Heart right ventricle (tissue), 16 donors: ENCODE data around the gene SARM1. TPM values are rescaled to one million over a fixed set of nuclear protein-coding genes. Genes with fewer than 3 reads are reported as not detected.
"Not testable (repeated sequence)": the region's sequence is repeated elsewhere in the genome, so short reads cannot be mapped to it uniquely, and the experiment has no call there.

Experiments used
- ATAC-seq, 8 donors: fragments of 200-7000 bp; cut with Tn5 transposase; one replicate each; pipeline ENCODE4 v1.9.1; 2020; ENCODE audit warnings: mild to moderate bottlenecking in 8 of 8, moderate library complexity in 8 of 8, moderate number of reproducible peaks in 1 of 8
- DNase-seq, 2 donors: peaks; one replicate each; pipeline ENCODE4 v3.0.0-alpha.2; 2020
- H3K27ac ChIP-seq, 10 donors: fragments of 200-600 bp; sonication (generic) in 2 of 10; one replicate each; pipeline versions ENCODE4 v1.5.0 to v1.8.0; 2020 to 2022; ENCODE audit warnings: mild to moderate bottlenecking in 3 of 10
- H3K27me3 ChIP-seq, 7 donors: fragments of 200-600 bp; one replicate each; pipeline ENCODE4 v1.8.0; 2021 to 2022; ENCODE audit warnings: mild to moderate bottlenecking in 2 of 7
- H3K36me3 ChIP-seq, 9 donors: fragments of 200-600 bp; sonication (generic) in 1 of 9; one replicate each; pipeline versions ENCODE4 v1.5.0 to v1.8.0; 2020 to 2022; ENCODE audit warnings: mild to moderate bottlenecking in 2 of 9
- H3K4me1 ChIP-seq, 9 donors: fragments of 200-600 bp; sonication (generic) in 1 of 9; one replicate each; pipeline versions ENCODE4 v1.5.0 to v1.8.0; 2020 to 2022; ENCODE audit warnings: mild to moderate bottlenecking in 4 of 9
- H3K4me3 ChIP-seq, 10 donors: fragments of 200-600 bp; sonication (generic) in 2 of 10; one replicate each; pipeline versions ENCODE4 v1.5.0 to v1.8.0; 2020 to 2022; ENCODE audit warnings: mild to moderate bottlenecking in 7 of 10, moderate library complexity in 2 of 10
- H3K9me3 ChIP-seq, 11 donors: fragments of 200-600 bp in 10 of 11; sonication (generic) in 2 of 11; one replicate each; pipeline versions ENCODE4 v1.5.0 to v1.8.0; 2013 to 2022; ENCODE audit warnings: mild to moderate bottlenecking in 2 of 11, control low read depth in 1 of 11, moderate library complexity in 1 of 11
- CTCF ChIP-seq, 9 donors: fragments of 200-600 bp; sonication (generic) in 2 of 9; IDR thresholded peaks; one replicate each; pipeline versions ENCODE4 v1.5.0 to v1.8.0; 2021 to 2022; ENCODE audit warnings: antibody characterized with exemption in 9 of 9, mild to moderate bottlenecking in 5 of 9, moderate library complexity in 1 of 9
- WGBS, 2 donors: extraction: QIAGEN DNeasy Blood & Tissue Kit; methylation state at CpG; one replicate each; pipeline ENCODE4 v1.1.7; 2013; ENCODE audit warnings: inconsistent platforms in 1 of 2; 5-methylcytosine and 5-hydroxymethylcytosine counted together
- intact Hi-C, 10 donors: fragments of 100-400 bp; cut with DNase I; formaldehyde crosslinking; loops; one replicate each; pipeline versions ENCODE4 v1.11.1 to v1.14.2; 2022
- polyA plus RNA-seq, 2 donors: library from polyadenylated mRNA; stranded (reverse); fragments of 200-250 nt; gene quantifications; one replicate each; pipeline ENCODE4 v1.2.3, GENCODE V29; 2013
- total RNA-seq, 10 donors: library from RNA; stranded (reverse); fragmentation: NEBNext Ultra II Directional in 3 of 10; extraction: Animal tissue kit (Norgen Biotek cat#: 25700) in 3 of 10; gene quantifications; one replicate each; pipeline versions ENCODE4 v1.2.1 to v1.2.4, GENCODE V29; 2021 to 2023
- donor health status: Arrhythmogenic right ventricular cardiomyopathy.
- donor health status: ischemic (EF 13 %, LVEDD 7.1; RV severe dilation, severe dysfunction).
- donor health status: healthy with polysubstance abuse.
- donor health status: DM: no; HTN: yes; CAD: no.
- donor health status: DM: no; HTN: no; CAD: no.
- donor health status: ischemic (EF 25% LVEDD 6.9; RV normal size, moderate dysfunction).
- donor health status: ischemic (EF 25% LVEDD 5.7; RV mildly dilated, moderate dysfunction).
- donor health status: healthy.
- donor health status: DM: yes; HTN: yes; CAD: no.
- donor health status: Ischemic cardiomyopathy.
- donor health status: ischemic (EF 35%, LVEDD 5.7; RV mildly dilated, moderate dysfunction).
- donor health status: nonischemic (EF 11% LVEDD 7.7; RV severe dilation, severe dysfunction).
- donor health status: DM: yes; HTN: yes; CAD: no.
- donor health status: PGD.
- donor health status: ischemic (EF 29% LVEDD 5.4; RV normal size, mild dysfunction).
- donor health status: nonischemic (EF 23%, LVEDD 6.1; RV moderate dilation, normal function).

SARM1 gene
- total and polyA plus RNA-seq, 12 donors = 4.4 to 10.5 (median 8.0) TPM

- DNase-seq (no peak), ATAC-seq (no peak)
- intact Hi-C loops = loop anchor here in 1 of 10 donors (10.0 kb wide), 1 partner anchor 73 kb away; no protein-coding TSS in a partner anchor
- no peaks in the 10 kb centered on the region for H3K9me3 ChIP-seq
- peaks cover 0 to 3% (median 0%) of the 10 kb centered on the region in 9 donors for H3K4me1 ChIP-seq
- H3K27me3 ChIP-seq = peaks cover 0 to 24% (median 0%) of the 10 kb centered on the region in 7 donors
- no peaks in the 10 kb centered on the region for H3K36me3 ChIP-seq
- 76% methylated on average over 7 of the region's 7 CpGs for WGBS, 2 donors
- no peak for TF ChIP-seq CTCF (IDR thresholded peaks at IDR 0.05)
- H3K27ac ChIP-seq = no peak overlapping the region
- no peak overlapping the region for H3K4me3 ChIP-seq
These were observed 50.4 kb downstream of the SARM1 start for GRCh38 chr17:28421787-28422305.

- WGBS, 2 donors = 79 to 82% methylated on average over 13 of the region's 13 CpGs
- no peak for TF ChIP-seq CTCF (IDR thresholded peaks at IDR 0.05)
- ATAC-seq (no peak), DNase-seq (no peak)
- no peaks in the 10 kb centered on the region for H3K9me3 ChIP-seq
- no peak overlapping the region for H3K27ac ChIP-seq
- H3K27me3 ChIP-seq = peaks cover 0 to 3% (median 0%) of the 10 kb centered on the region in 7 donors
- no peaks in the 10 kb centered on the region for H3K4me1 ChIP-seq
- intact Hi-C loops = loop anchor here in 1 of 10 donors (10.0 kb wide), 1 partner anchor 70 kb away; no protein-coding TSS in a partner anchor
- H3K4me3 ChIP-seq = no peak overlapping the region
- H3K36me3 ChIP-seq = no peaks in the 10 kb centered on the region
These were observed 53.7 kb downstream of the SARM1 start for GRCh38 chr17:28425206-28425605.

- Histone ChIP-seq H3K36me3 (no peaks in the 10 kb centered on the region), H3K27ac (no peak overlapping the region), H3K4me1 (no peaks in the 10 kb centered on the region), H3K27me3 (peaks cover 0 to 7% (median 0%) of the 10 kb centered on the region in 7 donors), H3K9me3 (no peaks in the 10 kb centered on the region), H3K4me3 (no peak overlapping the region)
- no peak for ATAC-seq
- 75 to 79% methylated on average over 9 of the region's 9 CpGs for WGBS, 2 donors
- TF ChIP-seq CTCF (IDR thresholded peaks at IDR 0.05) = peak in 3 of 9 donors; percentile 6 to 30 (median 18)
- DNase-seq = no peak
- intact Hi-C loops = loop anchor here in 1 of 10 donors (10.0 kb wide), 1 partner anchor 69 kb away; no protein-coding TSS in a partner anchor
These were observed 54.6 kb downstream of the SARM1 start for GRCh38 chr17:28426081-28426519.

GRCh38 chr17:28427371-28427770 lies 55.9 kb downstream of the SARM1 start:
- intact Hi-C loops = loop anchor here in 1 of 10 donors (10.0 kb wide), 1 partner anchor 67 kb away; no protein-coding TSS in a partner anchor
- ATAC-seq (no peak), DNase-seq (no peak)
- H3K36me3 ChIP-seq = no peaks in the 10 kb centered on the region
- 93 to 95% methylated on average over 5 of the region's 5 CpGs for WGBS, 2 donors
- no peak overlapping the region for H3K4me3 ChIP-seq
- no peak for TF ChIP-seq CTCF (IDR thresholded peaks at IDR 0.05)
- no peaks in the 10 kb centered on the region for H3K4me1 ChIP-seq
- H3K27me3 ChIP-seq = peaks cover 0 to 20% (median 3%) of the 10 kb centered on the region in 7 donors
- H3K9me3 ChIP-seq = no peaks in the 10 kb centered on the region
- H3K27ac ChIP-seq = no peak overlapping the region

- not testable (repeated sequence) for H3K9me3 ChIP-seq, ATAC-seq, H3K27ac ChIP-seq, H3K36me3 ChIP-seq, DNase-seq, H3K4me3 ChIP-seq, H3K4me1 ChIP-seq
- WGBS, 2 donors = 90 to 92% methylated on average over 4 of the region's 4 CpGs
- intact Hi-C loops = loop anchor here in 1 of 10 donors (10.0 kb wide), 1 partner anchor 67 kb away; no protein-coding TSS in a partner anchor
- H3K27me3 ChIP-seq = peaks cover 0 to 21% (median 3%) of the 10 kb centered on the region in 7 donors
These were observed 56.5 kb downstream of the SARM1 start for GRCh38 chr17:28427982-28428381.
